Uterus (tissue), 4 donors: Measurements from ENCODE around the gene PRRT1. TPM values are rescaled to one million over a fixed set of nuclear protein-coding genes. Genes with fewer than 3 reads are reported as not detected.
"Not testable (repeated sequence)": the region's sequence is repeated elsewhere in the genome, so short reads cannot be mapped to it uniquely, and the experiment has no call there.

ENCODE experiments used
- DNase-seq, 2 donors: peaks; one replicate each; pipeline ENCODE4 v3.0.0-alpha.2; 2019 to 2020
- H3K27ac ChIP-seq, 2 donors: fragments of 200-600 bp; sonication (generic); 1 replicate in 1 of 2; 2 replicates in 1 of 2; pipeline ENCODE4 v1.5.1; 2016 to 2018
- H3K27me3 ChIP-seq, 2 donors: fragments of 200-600 bp; sonication (generic); one replicate each; pipeline ENCODE4 v1.5.1; 2018 to 2019; ENCODE audit warnings: control low read depth in 1 of 2
- H3K36me3 ChIP-seq, 2 donors: fragments of 200-600 bp; sonication (generic); one replicate each; pipeline ENCODE4 v1.5.1; 2019; ENCODE audit warnings: control low read depth in 1 of 2
- H3K4me1 ChIP-seq, 2 donors: fragments of 200-600 bp; sonication (generic); one replicate each; pipeline ENCODE4 v1.5.1; 2018 to 2019; ENCODE audit warnings: control low read depth in 1 of 2
- H3K4me3 ChIP-seq, 2 donors: fragments of 200-600 bp; sonication (generic); 1 replicate in 1 of 2; 2 replicates in 1 of 2; pipeline ENCODE4 v1.5.1; 2018 to 2019; ENCODE audit warnings: mild to moderate bottlenecking in 1 of 2
- H3K9me3 ChIP-seq, 2 donors: fragments of 200-600 bp; sonication (generic); one replicate each; pipeline ENCODE4 v1.5.1; 2019; ENCODE audit warnings: control low read depth in 1 of 2
- POLR2A ChIP-seq, 2 donors: fragments of 450-650 bp; IDR thresholded peaks; one replicate each; pipeline ENCODE4 v1.6.1; 2016; ENCODE audit warnings: antibody characterized with exemption in 2 of 2, mild to moderate bottlenecking in 1 of 2, moderate library complexity in 1 of 2
- intact Hi-C: fragments of 100-400 bp; cut with DNase I; formaldehyde crosslinking; loops from one replicate; pipeline ENCODE4 v1.15.1; 2023; ENCODE audit warnings: low total_unique reads
- total RNA-seq, 4 donors: library from RNA; depleted of rRNA in 3 of 4; stranded (reverse); fragments of >200 nt in 3 of 4; gene quantifications; one replicate each; pipeline versions ENCODE4 v1.1.0 to v1.2.4, GENCODE V29; 2014 to 2023
- TF ChIP-seq, protein P1 (sequence below), 4 experiments: fragments of 200-600 bp in 2 of 4; fragments of 450-650 bp in 2 of 4; sonication (generic) in 2 of 4; IDR thresholded peaks; one replicate each; pipeline ENCODE4 v1.5.1; 2016 to 2019; ENCODE audit warnings: antibody characterized with exemption in 4 of 4, mild to moderate bottlenecking in 2 of 4, moderate library complexity in 1 of 4
- donor health status: DM: yes; HTN: yes; CAD: no.

Gene PRRT1
- total RNA-seq, 4 donors from 2014 or later, result 8.0 to 9.4 TPM; not detected in 2

DNA sequence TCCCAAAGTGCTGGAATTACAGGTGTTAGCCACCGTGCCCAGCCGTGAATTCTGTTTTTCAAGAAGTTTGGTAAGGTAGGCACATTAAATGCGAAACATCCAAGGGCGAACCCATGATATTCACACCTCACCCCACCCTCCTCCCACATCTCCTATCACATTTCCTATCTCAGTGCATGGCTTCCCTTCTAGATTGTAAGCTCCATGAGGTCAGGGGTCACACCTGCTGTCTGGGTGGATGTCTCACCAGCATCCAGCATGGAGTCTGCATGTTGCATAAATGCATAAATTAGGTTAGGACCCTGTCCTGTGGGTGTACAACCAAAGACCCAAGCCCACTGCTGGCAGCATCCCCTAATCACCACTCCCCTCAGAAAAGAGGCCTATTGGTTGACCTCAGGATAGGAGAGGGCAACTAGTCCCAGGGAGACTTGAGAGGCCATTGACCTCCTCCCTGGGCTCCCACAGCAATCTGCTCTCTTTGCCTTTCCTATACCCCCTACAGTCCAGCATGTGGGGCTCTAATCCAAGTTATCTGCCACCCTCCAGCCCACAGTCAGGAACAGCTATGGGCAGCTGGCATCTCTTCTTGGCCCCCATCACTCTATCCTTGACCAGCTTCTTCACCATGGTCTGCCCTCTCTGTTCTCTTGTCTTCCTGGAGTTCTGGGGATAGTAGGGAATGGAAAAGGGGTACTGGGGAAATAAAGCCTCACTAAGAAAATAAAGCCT, 4.2 kb downstream of the PRRT1 start:
- peaks cover 4 to 6% of the 10 kb centered on the region in 2 donors for H3K4me1 ChIP-seq
- H3K27me3 ChIP-seq, result no peaks in the 10 kb centered on the region
- H3K36me3 ChIP-seq, result no peaks in the 10 kb centered on the region
- DNase-seq, result no peak
- intact Hi-C loops, result no loop called here
- H3K27ac ChIP-seq, result no peak overlapping the region
- TF ChIP-seq, protein P1, sequence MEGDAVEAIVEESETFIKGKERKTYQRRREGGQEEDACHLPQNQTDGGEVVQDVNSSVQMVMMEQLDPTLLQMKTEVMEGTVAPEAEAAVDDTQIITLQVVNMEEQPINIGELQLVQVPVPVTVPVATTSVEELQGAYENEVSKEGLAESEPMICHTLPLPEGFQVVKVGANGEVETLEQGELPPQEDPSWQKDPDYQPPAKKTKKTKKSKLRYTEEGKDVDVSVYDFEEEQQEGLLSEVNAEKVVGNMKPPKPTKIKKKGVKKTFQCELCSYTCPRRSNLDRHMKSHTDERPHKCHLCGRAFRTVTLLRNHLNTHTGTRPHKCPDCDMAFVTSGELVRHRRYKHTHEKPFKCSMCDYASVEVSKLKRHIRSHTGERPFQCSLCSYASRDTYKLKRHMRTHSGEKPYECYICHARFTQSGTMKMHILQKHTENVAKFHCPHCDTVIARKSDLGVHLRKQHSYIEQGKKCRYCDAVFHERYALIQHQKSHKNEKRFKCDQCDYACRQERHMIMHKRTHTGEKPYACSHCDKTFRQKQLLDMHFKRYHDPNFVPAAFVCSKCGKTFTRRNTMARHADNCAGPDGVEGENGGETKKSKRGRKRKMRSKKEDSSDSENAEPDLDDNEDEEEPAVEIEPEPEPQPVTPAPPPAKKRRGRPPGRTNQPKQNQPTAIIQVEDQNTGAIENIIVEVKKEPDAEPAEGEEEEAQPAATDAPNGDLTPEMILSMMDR (IDR thresholded peaks at IDR 0.05), result no peak
- no peak for TF ChIP-seq POLR2A (IDR thresholded peaks at IDR 0.05)
- no peak overlapping the region for H3K4me3 ChIP-seq
- no peaks in the 10 kb centered on the region for H3K9me3 ChIP-seq

DNA sequence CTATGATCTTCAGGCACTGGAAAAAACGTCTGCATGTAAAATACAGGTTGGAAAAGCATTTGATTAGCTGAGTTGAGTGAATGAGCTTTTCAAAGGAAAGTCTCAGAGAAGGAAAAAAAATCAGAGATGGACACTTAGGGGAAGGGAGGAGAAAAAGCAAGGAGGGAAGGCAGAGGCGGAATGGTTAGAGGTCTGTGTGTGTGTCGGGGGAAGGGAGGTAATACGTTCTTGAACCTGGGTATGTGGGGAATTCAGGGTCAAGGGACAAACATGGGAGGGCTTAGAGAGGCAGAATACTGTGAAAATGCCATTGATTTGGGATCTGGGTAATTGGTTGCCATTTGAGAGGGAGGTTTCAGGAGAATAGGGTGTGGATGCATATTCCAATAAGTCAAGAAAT, 5.1 kb downstream of the PRRT1 start:
- no peak for TF ChIP-seq POLR2A (IDR thresholded peaks at IDR 0.05)
- TF ChIP-seq, protein P1 (IDR thresholded peaks at IDR 0.05), result no peak
- Histone ChIP-seq H3K9me3 (no peaks in the 10 kb centered on the region), H3K27ac (no peak overlapping the region), H3K4me1 (no peaks in the 10 kb centered on the region), H3K27me3 (no peaks in the 10 kb centered on the region), H3K36me3 (no peaks in the 10 kb centered on the region), H3K4me3 (no peak overlapping the region)
- no peak for DNase-seq
- intact Hi-C loops, result no loop called here

DNA sequence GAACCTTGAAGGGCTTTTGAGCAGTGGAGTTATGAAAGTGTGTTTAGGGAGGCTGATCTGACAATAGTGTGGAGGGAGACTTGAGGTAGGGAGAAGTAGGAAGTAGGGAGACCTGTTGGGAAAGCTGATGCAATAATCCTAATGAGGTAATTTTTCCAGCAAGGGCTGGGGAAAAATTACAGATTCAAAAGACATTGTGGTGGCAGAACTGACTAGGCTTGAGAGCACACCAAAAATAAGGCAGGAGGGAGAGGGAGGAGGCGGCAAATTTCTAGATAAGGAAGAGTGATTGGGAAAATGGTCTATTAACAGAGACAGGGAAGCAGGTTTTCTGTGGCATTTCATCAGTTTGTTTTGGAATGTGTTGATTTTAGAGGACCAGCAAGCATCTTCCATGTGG, 5.5 kb downstream of the PRRT1 start:
- DNase-seq, result no peak
- Histone ChIP-seq H3K27ac (no peak overlapping the region), H3K4me3 (no peak overlapping the region), H3K36me3 (no peaks in the 10 kb centered on the region), H3K9me3 (no peaks in the 10 kb centered on the region), H3K27me3 (no peaks in the 10 kb centered on the region), H3K4me1 (no peaks in the 10 kb centered on the region)
- TF ChIP-seq POLR2A (IDR thresholded peaks at IDR 0.05), result no peak
- TF ChIP-seq, protein P1 (IDR thresholded peaks at IDR 0.05), result no peak
- intact Hi-C loops, result no loop called here

DNA sequence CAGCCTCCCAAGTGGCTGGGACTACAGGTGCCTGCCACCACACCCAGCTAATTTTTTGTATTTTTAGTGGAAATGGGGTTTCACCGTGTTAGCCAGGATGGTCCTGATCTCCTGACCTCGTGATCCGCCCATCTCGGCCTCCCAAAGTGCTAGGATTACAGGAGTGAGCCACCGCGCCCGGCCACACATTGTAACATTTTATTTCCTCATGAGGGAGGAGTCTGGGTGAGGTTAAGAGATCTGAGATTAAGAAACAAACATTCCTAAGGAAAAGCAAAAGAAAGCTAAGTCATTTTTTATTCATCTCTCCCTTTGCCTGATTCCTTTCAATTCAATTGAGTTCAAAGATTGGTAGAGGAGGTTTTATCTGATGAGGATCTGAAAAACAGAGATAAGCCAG, 7.5 kb downstream of the PRRT1 start:
- DNase-seq, H3K27me3 ChIP-seq, H3K9me3 ChIP-seq, H3K4me1 ChIP-seq, H3K27ac ChIP-seq, H3K36me3 ChIP-seq, H3K4me3 ChIP-seq, intact Hi-C loops: not testable (repeated sequence)

DNA sequence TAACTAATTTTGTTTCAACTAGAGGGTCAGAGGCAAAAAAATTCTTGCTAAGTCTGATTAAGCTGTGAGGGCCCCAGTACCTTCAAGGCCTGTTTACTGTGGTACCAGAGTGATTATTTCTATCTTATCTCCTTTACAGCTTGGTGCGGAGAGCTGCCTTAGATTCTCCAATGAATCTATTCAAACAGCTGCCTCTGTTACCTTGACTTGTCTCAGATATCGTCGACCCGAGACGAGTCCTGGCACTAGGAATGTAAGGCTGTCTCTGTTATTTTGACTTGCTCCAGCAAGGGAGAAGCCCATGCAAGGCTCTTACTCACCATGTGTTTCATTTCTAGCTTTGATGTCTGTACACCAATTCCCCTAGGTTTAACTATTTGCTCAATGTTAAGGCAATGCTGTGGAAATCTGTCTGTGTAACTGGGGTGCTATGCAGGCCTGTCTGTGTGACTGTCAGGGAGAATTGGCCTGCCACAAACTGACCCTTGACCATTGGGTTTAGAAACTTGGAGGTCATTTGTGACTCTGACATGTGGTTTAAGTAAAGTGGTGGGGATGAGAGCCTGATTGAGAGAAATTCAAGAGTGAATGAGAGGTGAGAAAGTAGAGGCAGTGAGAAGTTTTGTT, 11.2 kb downstream of the PRRT1 start:
- H3K27me3 ChIP-seq, result no peaks in the 10 kb centered on the region
- H3K9me3 ChIP-seq, result no peaks in the 10 kb centered on the region
- H3K4me1 ChIP-seq, result no peaks in the 10 kb centered on the region
- no peaks in the 10 kb centered on the region for H3K36me3 ChIP-seq
- intact Hi-C loops, result no loop called here
- TF ChIP-seq POLR2A (IDR thresholded peaks at IDR 0.05), result no peak
- TF ChIP-seq, protein P1 (IDR thresholded peaks at IDR 0.05), result no peak
- DNase-seq, result no peak
- H3K4me3 ChIP-seq, result no peak overlapping the region
- no peak overlapping the region for H3K27ac ChIP-seq
